Measurements from ENCODE around the gene RGS5.

The RGS5 gene

DNA sequence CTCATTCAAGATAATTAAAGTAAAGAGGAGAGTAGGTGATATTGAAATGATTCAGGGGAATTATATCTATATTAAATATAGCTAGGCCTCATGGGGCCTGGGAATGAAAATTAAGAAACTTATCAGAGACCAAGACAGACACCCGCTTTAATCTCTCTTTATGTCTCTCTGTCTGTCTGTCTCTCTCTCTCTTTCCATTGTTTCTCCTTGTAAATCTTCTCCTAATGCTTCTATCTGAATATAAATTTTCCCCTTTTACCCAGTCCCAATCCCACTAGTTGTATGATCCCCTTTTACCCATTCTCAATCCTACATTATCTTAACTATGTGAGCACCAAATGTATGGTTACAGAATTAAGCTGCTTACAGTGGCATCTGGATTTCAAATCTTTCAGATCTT lies 61.2 kb downstream of the RGS5 start:
- DNase-seq: no peak

- no peak for DNase-seq
Measured at GRCh38 chr1:163137556-163138265, 65.0 kb downstream of the RGS5 start.

DNA sequence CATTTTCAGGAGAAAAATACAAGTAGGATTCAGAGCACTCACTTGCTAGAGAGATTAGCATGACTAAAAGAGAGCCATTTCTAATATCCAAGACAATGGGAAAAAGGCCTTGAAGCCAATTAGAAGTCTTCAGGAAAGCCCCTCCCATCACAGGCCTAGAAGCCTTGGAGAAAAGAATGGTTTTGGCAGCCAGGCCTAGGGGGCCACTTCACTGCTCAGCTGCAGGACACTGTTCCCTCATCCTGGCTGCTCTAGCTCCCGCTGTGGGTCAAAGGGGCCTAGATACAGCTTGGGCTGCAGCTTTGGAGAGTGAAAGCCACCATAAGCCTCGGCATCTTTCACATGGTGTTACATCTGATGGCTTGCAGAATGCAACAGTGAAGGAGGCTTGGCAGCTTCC lies 70.7 kb downstream of the RGS5 start:
- DNase-seq: no peak

GRCh38 chr1:163130225-163130856 lies 72.4 kb downstream of the RGS5 start:
- DNase-seq: no peak

DNA sequence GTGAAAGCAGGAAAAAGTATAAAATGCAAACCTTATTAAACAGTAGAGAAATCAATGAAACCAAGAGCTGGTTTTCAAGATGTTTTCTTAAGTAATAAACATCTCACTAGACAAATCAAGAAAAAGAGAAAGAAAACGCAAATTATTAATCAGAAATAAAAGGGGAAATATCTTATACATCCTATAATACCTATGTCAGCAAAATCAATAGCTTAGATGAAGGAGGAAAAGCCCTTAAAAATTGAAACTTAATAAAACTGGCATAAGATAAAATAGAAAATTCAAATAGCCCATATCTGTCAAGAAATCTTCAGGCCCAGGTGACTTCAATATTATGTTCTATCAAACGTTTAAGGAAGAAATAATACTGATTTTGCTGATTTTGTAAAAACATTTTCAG lies 74.4 kb downstream of the RGS5 start:
- no peak for DNase-seq

DNA sequence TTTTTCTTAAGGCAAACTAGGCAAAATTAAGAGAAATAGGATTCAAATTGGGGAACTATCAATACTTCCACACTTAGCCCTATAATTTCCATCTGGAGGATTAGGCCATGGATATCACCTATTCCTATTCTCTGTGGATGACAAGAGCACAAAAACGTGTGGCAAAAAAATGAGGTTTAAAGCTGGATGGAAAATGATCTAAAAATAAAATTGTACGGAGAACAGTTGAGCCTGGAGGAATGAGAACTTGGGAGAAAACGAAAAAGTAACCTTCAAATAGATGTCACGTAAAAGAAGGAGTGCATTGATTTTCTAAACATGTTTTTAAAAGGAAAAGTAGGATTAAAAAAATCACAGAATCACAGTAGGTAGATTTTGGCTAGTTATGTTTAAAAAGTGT lies 77.9 kb downstream of the RGS5 start:
- no peak for DNase-seq

DNA sequence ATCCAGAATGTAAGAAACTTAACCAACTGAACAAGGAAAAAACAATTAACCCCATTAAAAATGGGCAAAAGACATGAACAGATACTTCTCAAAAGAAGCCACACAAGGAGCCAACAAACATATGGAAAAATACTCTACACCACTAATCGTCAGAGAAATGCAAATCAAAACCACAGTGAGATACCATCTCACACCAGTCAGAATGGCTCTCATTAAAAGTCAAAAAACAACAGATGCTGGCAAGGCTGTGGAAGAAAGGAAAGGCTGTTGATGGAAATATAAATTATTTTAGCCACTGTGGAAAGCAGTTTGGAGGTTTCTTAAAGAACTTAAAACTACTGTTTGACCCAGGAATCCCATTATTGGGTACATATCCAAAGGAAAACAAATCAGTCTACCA lies 82.3 kb downstream of the RGS5 start:
- DNase-seq: peak; percentile 12

GRCh38 chr1:163119707-163120106 lies 83.0 kb downstream of the RGS5 start:
- DNase-seq: no peak

DNA sequence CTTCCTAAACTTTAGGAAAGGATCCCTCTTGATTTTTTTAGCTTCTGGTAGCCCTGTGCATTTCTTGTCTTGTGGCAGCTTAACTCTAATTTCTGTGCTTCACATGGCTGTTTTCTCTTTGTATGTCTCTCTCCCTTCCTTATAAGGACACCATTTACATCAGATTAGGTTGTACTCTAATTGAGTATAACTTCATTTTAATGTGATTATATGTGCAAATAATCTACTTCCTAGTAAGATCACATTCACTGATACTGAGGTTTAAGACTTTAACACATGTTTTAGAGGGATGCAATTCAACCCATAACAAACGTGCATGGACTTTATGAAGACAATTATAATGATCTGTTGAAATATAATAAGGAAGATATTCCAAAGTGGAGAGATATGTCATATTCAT lies 86.8 kb downstream of the RGS5 start:
- DNase-seq: no peak

DNA sequence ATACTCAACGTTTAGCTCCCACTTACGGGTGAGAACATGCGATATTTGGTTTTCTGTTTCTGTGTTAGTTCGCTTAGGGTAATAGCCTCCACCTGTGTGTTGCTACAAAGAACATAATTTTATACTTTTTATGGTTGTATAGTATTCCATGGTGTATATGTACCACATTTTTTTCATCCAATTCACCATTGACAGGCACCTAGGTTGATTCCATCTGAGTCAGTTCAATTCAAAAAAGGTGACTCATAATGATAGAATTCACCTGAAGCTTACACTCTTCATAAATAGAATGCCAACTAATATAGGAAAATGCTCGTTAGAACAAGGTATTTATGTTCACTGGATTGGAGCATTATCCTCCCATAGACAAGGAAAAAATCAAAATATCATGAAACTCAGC lies 95.1 kb downstream of the RGS5 start:
- DNase-seq: no peak

GRCh38 chr1:163106364-163106987 lies 96.2 kb downstream of the RGS5 start:
- DNase-seq: no peak

DNA sequence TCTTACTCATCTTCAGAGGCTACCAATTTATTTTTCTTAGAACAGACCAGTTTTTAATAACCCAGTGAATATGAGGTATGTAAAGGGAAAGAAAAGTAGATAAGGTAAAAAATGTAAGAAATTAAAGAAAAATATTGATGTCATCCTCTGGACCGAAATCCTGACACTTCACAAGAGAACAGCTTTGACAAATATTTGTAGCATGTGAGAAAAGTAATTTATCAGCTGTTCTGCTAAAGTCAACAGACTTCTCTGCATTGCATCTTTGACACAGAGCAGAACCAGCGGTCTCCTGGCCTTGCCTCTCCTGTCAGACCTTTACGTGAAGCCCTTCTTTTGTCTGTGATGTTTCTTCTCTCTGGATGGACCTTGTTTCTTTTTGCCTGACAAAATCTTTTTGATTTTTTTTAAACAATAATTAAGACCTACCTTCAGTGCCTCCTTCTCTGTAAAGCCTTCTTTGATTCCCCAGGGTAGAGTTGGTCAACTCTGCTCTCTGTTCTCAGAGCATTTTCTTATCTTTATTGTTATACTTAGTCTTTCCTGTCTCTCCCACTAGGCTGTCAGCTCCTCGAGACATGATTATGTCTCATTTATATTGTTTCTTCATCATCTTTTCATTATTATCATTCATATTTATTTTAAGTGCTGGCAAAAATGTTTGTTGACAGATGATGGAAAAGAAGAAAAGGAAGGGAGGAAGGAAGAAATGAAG lies 98.2 kb downstream of the RGS5 start:
- DNase-seq: no peak

GRCh38 chr1:163102590-163102989 lies 100.1 kb downstream of the RGS5 start:
- no peak for DNase-seq

GRCh38 chr1:163095213-163095612 lies 107.5 kb downstream of the RGS5 start:
- DNase-seq: no peak

GRCh38 chr1:163094589-163094988 lies 108.1 kb downstream of the RGS5 start:
- DNase-seq: no peak

DNA sequence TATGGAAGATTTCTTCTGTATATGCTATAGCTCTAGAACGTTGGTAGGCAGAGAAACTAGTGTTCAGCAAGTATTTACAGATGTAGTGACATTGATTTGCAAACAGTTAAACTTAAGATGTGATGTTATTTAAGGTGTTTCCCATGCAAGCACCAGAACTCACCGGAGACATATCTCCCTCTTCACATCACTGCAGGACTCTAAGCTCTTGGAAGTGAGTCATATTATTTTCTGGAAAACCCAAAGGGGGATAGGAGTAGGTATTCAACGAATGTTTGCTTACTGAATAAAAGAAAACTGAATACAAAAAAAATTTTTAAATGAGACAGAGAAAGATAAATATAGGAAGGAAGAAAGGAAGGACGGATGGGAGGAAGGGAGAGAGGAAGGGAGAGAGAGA lies 108.5 kb downstream of the RGS5 start:
- DNase-seq: no peak

- no peak for DNase-seq
Measured at GRCh38 chr1:163093579-163093978, 109.1 kb downstream of the RGS5 start.

GRCh38 chr1:163093169-163093568 lies 109.5 kb downstream of the RGS5 start:
- no peak for DNase-seq
